IMR-90 (cell line): ENCODE data around the gene ACE.

Source experiments
- CEBPB ChIP-seq: IDR thresholded peaks from 2 replicates; pipeline ENCODE4 v1.6.1; 2012; ENCODE audit warnings: low read depth, low read length, improper control_type of control experiment
- CHD1 ChIP-seq: IDR thresholded peaks from 2 replicates; pipeline ENCODE4 v1.6.1; 2012; ENCODE audit warnings: low read depth, low read length, improper control_type of control experiment
- CTCF ChIP-seq: conservative IDR thresholded peaks from 2 replicates; pipeline ENCODE4 v1.5.1; 2012; ENCODE audit warnings: mild to moderate bottlenecking, low read depth, low read length, improper control_type of control experiment
- MAFK ChIP-seq: IDR thresholded peaks from 2 replicates; pipeline ENCODE4 v1.6.1; 2012; ENCODE audit warnings: low read depth, low read length, improper control_type of control experiment
- MAZ ChIP-seq: IDR thresholded peaks from 2 replicates; pipeline ENCODE4 v1.6.1; 2012; ENCODE audit warnings: low read depth, mild to moderate bottlenecking, low read length, improper control_type of control experiment, moderate library complexity, borderline replicate concordance
- TF ChIP-seq, protein P1 (sequence below): fragments of 150-350 bp; IDR thresholded peaks from 2 replicates; pipeline ENCODE4 v1.6.1; 2016; ENCODE audit warnings: low read depth, mild to moderate bottlenecking, low read length, moderate library complexity, borderline replicate concordance

- TF ChIP-seq CTCF (no peak), MAZ (no peak), MAFK (no peak), CEBPB (no peak), CHD1 (no peak)
- TF ChIP-seq, protein P1, sequence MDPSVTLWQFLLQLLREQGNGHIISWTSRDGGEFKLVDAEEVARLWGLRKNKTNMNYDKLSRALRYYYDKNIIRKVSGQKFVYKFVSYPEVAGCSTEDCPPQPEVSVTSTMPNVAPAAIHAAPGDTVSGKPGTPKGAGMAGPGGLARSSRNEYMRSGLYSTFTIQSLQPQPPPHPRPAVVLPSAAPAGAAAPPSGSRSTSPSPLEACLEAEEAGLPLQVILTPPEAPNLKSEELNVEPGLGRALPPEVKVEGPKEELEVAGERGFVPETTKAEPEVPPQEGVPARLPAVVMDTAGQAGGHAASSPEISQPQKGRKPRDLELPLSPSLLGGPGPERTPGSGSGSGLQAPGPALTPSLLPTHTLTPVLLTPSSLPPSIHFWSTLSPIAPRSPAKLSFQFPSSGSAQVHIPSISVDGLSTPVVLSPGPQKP: no peak
These were observed 34.8 kb upstream of the ACE start for GRCh38 chr17:63442074-63442473.
